Adrenal gland (tissue), 5 donors: ENCODE results near the gene TUBA8.
"Not testable (repeated sequence)": the region's sequence is repeated elsewhere in the genome, so short reads cannot be mapped to it uniquely, and the experiment has no call there.

Experiments used
- CTCF ChIP-seq, 6 experiments: fragments of 450-650 bp in 4 of 6; fragments of 200-600 bp in 2 of 6; sonication (generic) in 1 of 6; IDR thresholded peaks; 1 replicate in 5 of 6; 2 replicates in 1 of 6; pipeline versions ENCODE4 v1.5.1 to v1.8.0; 2016 to 2021; ENCODE audit warnings: antibody characterized with exemption in 6 of 6, mild to moderate bottlenecking in 2 of 6, moderate library complexity in 1 of 6
- POLR2A ChIP-seq, 2 donors: fragments of 450-650 bp; IDR thresholded peaks; one replicate each; pipeline ENCODE4 v1.6.1; 2017; ENCODE audit warnings: antibody characterized with exemption in 2 of 2, mild to moderate bottlenecking in 2 of 2, moderate library complexity in 1 of 2
- donor health status: DM: no; HTN: no; CAD: no.

GRCh38 chr22:18163843-18164242 is 53.2 kb downstream of the TUBA8 start:
- not testable (repeated sequence) for TF ChIP-seq CTCF, POLR2A (IDR thresholded peaks at IDR 0.05)
